ENCODE measurements around the gene SLC9C1. TPM values are rescaled to one million over a fixed set of nuclear protein-coding genes. Genes with fewer than 3 reads are reported as not detected.

Gene SLC9C1
- total and polyA plus RNA-seq, 2 of the 4 experiments (the other 2 are of a cell fraction) = not detected

GRCh38 chr3:112333381-112334317, 39.6 kb upstream of the SLC9C1 start:
- no peak overlapping the region for H2AK5ac ChIP-seq (ENCODE audit: low read depth, low read length)
- WGBS, 2 experiments (ENCODE audit: extremely low coverage in 2 of 2, insufficient read length in 1 of 2) = 3% methylated on average over 6 of the region's 23 CpGs; no CpG with 5 or more reads in 1 of the 2 experiments
- peak overlapping the region; percentile 15; the same call in 1 of the 2 replicates for H3K27ac ChIP-seq (ENCODE audit: insufficient read depth, low read length)
- no peak overlapping the region for H3K14ac ChIP-seq (replicated peaks; ENCODE audit: low read depth, low read length)
- H3K4me1 ChIP-seq (ENCODE audit: control insufficient read depth, insufficient read depth, low read length) = no peaks in the 10 kb centered on the region
- no peak overlapping the region for H2BK5ac ChIP-seq (ENCODE audit: low read depth, low read length, poor library complexity, severe bottlenecking)
- no peak overlapping the region for H2BK15ac ChIP-seq (ENCODE audit: low read depth, low read length)
- H3K23ac ChIP-seq (ENCODE audit: low read depth, low read length) = no peak overlapping the region
- no peaks in the 10 kb centered on the region for H3K36me3 ChIP-seq (ENCODE audit: control insufficient read depth, insufficient read depth, low read length)
- H3K9me1 ChIP-seq (ENCODE audit: insufficient read depth, low read length) = no peaks in the 10 kb centered on the region
- H3K56ac ChIP-seq (ENCODE audit: extremely low read depth, insufficient read depth, low read length) = 0 out of 2 replicates have a peak overlapping the region, but pooled peaks have one; percentile 22
- H2AK9ac ChIP-seq (replicated peaks; ENCODE audit: low read depth, low read length, poor library complexity) = no peak overlapping the region
- no peaks in the 10 kb centered on the region for H3K79me1 ChIP-seq (ENCODE audit: low read depth in 1 of 2, low read length in 2 of 2)
- H2AFZ ChIP-seq (replicated peaks; ENCODE audit: low read length, poor library complexity) = peak overlapping the region; percentile 81
- H4K91ac ChIP-seq (ENCODE audit: insufficient read depth, low read depth, low read length) = no peak overlapping the region; the same call in 1 of the 2 replicates
- peak overlapping the region; percentile 73 for H3K9ac ChIP-seq (ENCODE audit: low read depth, low read length)
- H3K4ac ChIP-seq (ENCODE audit: low read depth, low read length) = no peak overlapping the region
- intact Hi-C loops (cut with micrococcal nuclease) = loop anchor here (2.0 kb wide), 1 partner anchor 59 kb away; no protein-coding TSS in a partner anchor
- peak overlapping the region; percentile 90 for H3K4me2 ChIP-seq (ENCODE audit: low read depth, low read length)
- H2BK120ac ChIP-seq (ENCODE audit: low read depth, low read length) = peak overlapping the region; percentile 7
- BruUV-seq (replicated peaks) = no TSS peak
- in situ Hi-C loops (cut with MboI; ENCODE audit: low sequenced_read_pairs) = loop anchor here (5.0 kb wide), 1 partner anchor 189 kb away; no protein-coding TSS in a partner anchor
- no peak overlapping the region; the same call in 1 of the 2 replicates for H4K5ac ChIP-seq (ENCODE audit: low read depth, low read length)
- ChIA-PET POLR2A (ENCODE audit: unreplicated experiment) (no interaction called here), CTCF (interaction anchor here (1.2 to 1.4 kb wide), 2 partner anchors 9 to 103 kb away, joined by 3 to 4 read pairs; no protein-coding TSS in a partner anchor)
- ATAC-seq (ENCODE audit: low read depth) (peak; percentile 71), DNase-seq (no peak)
- H3K18ac ChIP-seq (ENCODE audit: low read depth, low read length) = peak overlapping the region; percentile 14; the same call in 1 of the 2 replicates
- H4K8ac ChIP-seq (ENCODE audit: low read depth in 2 of 2, low read length in 2 of 2) = peak overlapping the region; percentile 14 to 39; a peak in 3 of 4 replicates
- peak overlapping the region; percentile 40 for H3K4me3 ChIP-seq (ENCODE audit: insufficient read depth, low read depth, low read length)
- H3K9me3 ChIP-seq (ENCODE audit: control insufficient read depth, insufficient read depth, low read length) = no peaks in the 10 kb centered on the region
- H2BK20ac ChIP-seq (ENCODE audit: low read depth, low read length) = no peak overlapping the region
- H4K20me1 ChIP-seq (ENCODE audit: insufficient read depth, low read length) = no peaks in the 10 kb centered on the region
- H3K27me3 ChIP-seq (ENCODE audit: control insufficient read depth, insufficient read depth, low read length) = peaks cover 10% of the 10 kb centered on the region; the same call in 1 of the 2 replicates
- dilution Hi-C loops (cut with HindIII; ENCODE audit: low sequenced_read_pairs, unreplicated experiment) = no loop called here
- TF ChIP-seq RFX5 (IDR thresholded peaks at IDR 0.05; ENCODE audit: low read depth, low read length) (no peak), CEBPB (IDR thresholded peaks at IDR 0.05; ENCODE audit: low read depth, low read length) (no peak), ELK1 (IDR thresholded peaks at IDR 0.05; ENCODE audit: borderline replicate concordance, low read depth, low read length) (no peak), USF2 (IDR thresholded peaks at IDR 0.05; ENCODE audit: low read depth, low read length) (no peak), SMC3 (IDR thresholded peaks at IDR 0.05; ENCODE audit: low read depth, low read length) (no peak), NFE2L2 (IDR thresholded peaks at IDR 0.05; ENCODE audit: low read depth, low read length) (no peak), CTCF (conservative IDR thresholded peaks at IDR 0.05; ENCODE audit: low read depth, low read length) (no peak; the same call in 1 of the 2 replicates), RCOR1 (IDR thresholded peaks at IDR 0.05; ENCODE audit: insufficient replicate concordance, low read length) (no peak), MAZ (IDR thresholded peaks at IDR 0.05; ENCODE audit: borderline replicate concordance, low read depth, low read length) (no peak), CHD1 (IDR thresholded peaks at IDR 0.05; ENCODE audit: low read depth, low read length) (no peak), BHLHE40 (IDR thresholded peaks at IDR 0.05; ENCODE audit: low read depth, low read length) (no peak), MXI1 (IDR thresholded peaks at IDR 0.05; ENCODE audit: borderline replicate concordance, low read depth, low read length) (no peak)

Measured in IMR-90 (cell line).